WTC11 (cell line): Measurements from ENCODE around the gene ERCC6. TPM values are rescaled to one million over a fixed set of nuclear protein-coding genes. Genes with fewer than 3 reads are reported as not detected.
A peak's percentile ranks its signal among the peaks of the same experiment; 100 is the strongest.

Source experiments
- ATAC-seq: fragments of 200-7000 bp; cut with Tn5 transposase; 2 replicates; pipeline ENCODE4 v1.10.0; 2021; ENCODE audit warnings: mild to moderate bottlenecking, moderate library complexity
- Bru-seq: library from RNA; stranded (reverse); fragments of 400-500 nt; gene quantifications from one replicate; lab custom pipeline; 2021; lab: Mats Ljungman, UMichigan
- CTCF ChIA-PET: fragments of 300-600 bp; sonication (Branson Sonifier 250); formaldehyde crosslinking; loops from one replicate; lab custom pipeline; 2021; ENCODE audit warnings: antibody characterized with exemption; lab: Charles Lee
- POLR2A ChIA-PET: fragments of 350-600 bp; sonication (Branson Sonifier 250); formaldehyde crosslinking; loops from one replicate; lab custom pipeline; 2021; ENCODE audit warnings: antibody characterized with exemption; lab: Charles Lee
- DNase-seq: peaks from one replicate; pipeline ENCODE4 v3.0.0; 2021; ENCODE audit warnings: low spot score
- H3K27ac Mint-ChIP-seq: 2 replicates; pipeline ENCODE4 v1.8.0; 2021; ENCODE audit warnings: mixed read lengths
- H3K27me3 Mint-ChIP-seq: 2 replicates; pipeline ENCODE4 v1.8.0; 2021; ENCODE audit warnings: low read depth, mild to moderate bottlenecking, moderate library complexity, mixed read lengths
- H3K36me3 Mint-ChIP-seq: 2 replicates; pipeline ENCODE4 v1.8.0; 2021; ENCODE audit warnings: mixed read lengths
- H3K4me1 Mint-ChIP-seq: 2 replicates; pipeline ENCODE4 v1.8.0; 2022; ENCODE audit warnings: mixed read lengths
- H3K4me3 Mint-ChIP-seq: 2 replicates; pipeline ENCODE4 v1.8.0; 2021; ENCODE audit warnings: mild to moderate bottlenecking, moderate library complexity, mixed read lengths
- H3K9me3 Mint-ChIP-seq: 2 replicates; pipeline ENCODE4 v1.8.0; 2021; ENCODE audit warnings: mixed read lengths
- CDX4 ChIP-seq: fragments of 250-450 bp; sonication (Bioruptor Pico); IDR thresholded peaks from 2 replicates; pipeline ENCODE4 v1.9.0; 2021; ENCODE audit warnings: moderate library complexity, mild to moderate bottlenecking, inconsistent platforms, borderline replicate concordance
- E2F1 ChIP-seq: sonication (generic); formaldehyde crosslinking; IDR thresholded peaks from 2 replicates; pipeline ENCODE4 v1.8.0; 2022; ENCODE audit warnings: mild to moderate bottlenecking, missing genetic modification reagents
- FOXJ3 ChIP-seq: sonication (generic); formaldehyde crosslinking; IDR thresholded peaks from 2 replicates; pipeline ENCODE4 v1.9.0; 2021; ENCODE audit warnings: missing genetic modification reagents, mild to moderate bottlenecking, borderline replicate concordance
- FOXK1 ChIP-seq: sonication (generic); formaldehyde crosslinking; IDR thresholded peaks from 2 replicates; pipeline ENCODE4 v1.8.0; 2022; ENCODE audit warnings: mild to moderate bottlenecking, moderate library complexity, missing genetic modification reagents
- GTF2I ChIP-seq: fragments of 250-450 bp; sonication (Bioruptor Pico); conservative IDR thresholded peaks from 2 replicates; pipeline ENCODE4 v1.4.0; 2021; ENCODE audit warnings: mild to moderate bottlenecking
- HMGA2 ChIP-seq: fragments of 250-450 bp; sonication (Bioruptor Pico); IDR thresholded peaks from 2 replicates; pipeline ENCODE4 v1.4.0; 2021; ENCODE audit warnings: mild to moderate bottlenecking, moderate library complexity
- HMGXB4 ChIP-seq: sonication (generic); formaldehyde crosslinking; IDR thresholded peaks from 2 replicates; pipeline ENCODE4 v1.8.1; 2023; ENCODE audit warnings: mild to moderate bottlenecking, moderate library complexity, missing genetic modification reagents
- JUN ChIP-seq: sonication (generic); formaldehyde crosslinking; IDR thresholded peaks from 2 replicates; pipeline ENCODE4 v1.8.0; 2023; ENCODE audit warnings: mild to moderate bottlenecking, missing genetic modification reagents
- MYBL2 ChIP-seq: sonication (generic); formaldehyde crosslinking; IDR thresholded peaks from 2 replicates; pipeline ENCODE4 v1.8.1; 2023; ENCODE audit warnings: mild to moderate bottlenecking, moderate library complexity, missing genetic modification reagents
- NR1H2 ChIP-seq: sonication (generic); formaldehyde crosslinking; IDR thresholded peaks from 2 replicates; pipeline ENCODE4 v1.9.0; 2021; ENCODE audit warnings: mild to moderate bottlenecking, moderate library complexity, missing genetic modification reagents
- OVOL2 ChIP-seq: fragments of 250-450 bp; sonication (Bioruptor Pico); IDR thresholded peaks from 2 replicates; pipeline ENCODE4 v1.9.0; 2021; ENCODE audit warnings: mild to moderate bottlenecking, borderline replicate concordance
- PRRX2 ChIP-seq: fragments of 250-450 bp; sonication (Bioruptor Pico); IDR thresholded peaks from 2 replicates; pipeline ENCODE4 v1.8.0; 2021; ENCODE audit warnings: mild to moderate bottlenecking
- RELA ChIP-seq: sonication (generic); formaldehyde crosslinking; IDR thresholded peaks from 2 replicates; pipeline ENCODE4 v1.8.1; 2022; ENCODE audit warnings: missing genetic modification reagents, mild to moderate bottlenecking, borderline replicate concordance
- SMAD4 ChIP-seq: sonication (generic); formaldehyde crosslinking; IDR thresholded peaks from 2 replicates; pipeline ENCODE4 v1.8.0; 2022; ENCODE audit warnings: mild to moderate bottlenecking, missing genetic modification reagents
- STAT6 ChIP-seq: sonication (generic); formaldehyde crosslinking; conservative IDR thresholded peaks from 2 replicates; pipeline ENCODE4 v1.8.1; 2023; ENCODE audit warnings: mild to moderate bottlenecking, low read depth, missing genetic modification reagents, moderate library complexity
- ZNF121 ChIP-seq: sonication (generic); formaldehyde crosslinking; IDR thresholded peaks from 2 replicates; pipeline ENCODE4 v1.8.0; 2023; ENCODE audit warnings: missing genetic modification reagents
- ZNF138 ChIP-seq: sonication (generic); formaldehyde crosslinking; conservative IDR thresholded peaks from 2 replicates; pipeline ENCODE4 v1.8.1; 2022; ENCODE audit warnings: mild to moderate bottlenecking, moderate library complexity, missing genetic modification reagents
- ZNF232 ChIP-seq: sonication (generic); formaldehyde crosslinking; IDR thresholded peaks from 2 replicates; pipeline ENCODE4 v1.8.0; 2022; ENCODE audit warnings: mild to moderate bottlenecking, missing genetic modification reagents
- ZNF263 ChIP-seq: sonication (generic); formaldehyde crosslinking; IDR thresholded peaks from 2 replicates; pipeline ENCODE4 v1.8.1; 2022; ENCODE audit warnings: low read depth, mild to moderate bottlenecking, moderate library complexity, missing genetic modification reagents
- ZNF512 ChIP-seq: sonication (generic); formaldehyde crosslinking; IDR thresholded peaks from 2 replicates; pipeline ENCODE4 v1.8.1; 2022; ENCODE audit warnings: missing genetic modification reagents, borderline replicate concordance
- long read RNA-seq, 3 experiments: library from RNA in 1 of 3; library from capped mRNA in 1 of 3; library from polyadenylated mRNA in 1 of 3; unstranded in 2 of 3; stranded (forward) in 1 of 3; transcript quantifications; one replicate each; pipeline ENCODE4 v2.0.0, GENCODE V29; 2021
- total RNA-seq: library from RNA; stranded (reverse); gene quantifications from 3 replicates; pipeline ENCODE4 v1.2.3, GENCODE V29; 2021
- TF ChIP-seq, protein P1 (sequence below): sonication (generic); formaldehyde crosslinking; IDR thresholded peaks from 2 replicates; pipeline ENCODE4 v1.8.1; 2023; ENCODE audit warnings: mild to moderate bottlenecking, missing genetic modification reagents
- TF ChIP-seq, protein P2 (sequence below): sonication (generic); formaldehyde crosslinking; IDR thresholded peaks from 2 replicates; pipeline ENCODE4 v1.8.1; 2023; ENCODE audit warnings: mild to moderate bottlenecking, missing genetic modification reagents, moderate library complexity
- TF ChIP-seq, protein P3 (sequence below): sonication (generic); formaldehyde crosslinking; IDR thresholded peaks from 2 replicates; pipeline ENCODE4 v1.8.0; 2023; ENCODE audit warnings: missing genetic modification reagents

Gene ERCC6
- total RNA-seq (10.9 to 14.5 TPM (median 14.3 TPM) in 3 replicates), Bru-seq, nascent RNA (percentile 60 among the genes with signal in this experiment)
- long read RNA-seq, experiment 1, full-length matches to known transcripts, result 10 of 29 reads
- long read RNA-seq, experiment 1, partial matches to known transcripts, result 3 of 29 reads
- long read RNA-seq, experiment 1, other reads (novel, unspliced or antisense), result 16 of 29 reads
- long read RNA-seq, experiment 2, partial matches to known transcripts, result 7 of 17 reads
- long read RNA-seq, experiment 2, other reads (novel, unspliced or antisense), result 7 of 17 reads
- long read RNA-seq, experiment 3, partial matches to known transcripts, result 1 of 2 reads
- long read RNA-seq, experiment 3, other reads (novel, unspliced or antisense), result 0 of 2 reads

DNA sequence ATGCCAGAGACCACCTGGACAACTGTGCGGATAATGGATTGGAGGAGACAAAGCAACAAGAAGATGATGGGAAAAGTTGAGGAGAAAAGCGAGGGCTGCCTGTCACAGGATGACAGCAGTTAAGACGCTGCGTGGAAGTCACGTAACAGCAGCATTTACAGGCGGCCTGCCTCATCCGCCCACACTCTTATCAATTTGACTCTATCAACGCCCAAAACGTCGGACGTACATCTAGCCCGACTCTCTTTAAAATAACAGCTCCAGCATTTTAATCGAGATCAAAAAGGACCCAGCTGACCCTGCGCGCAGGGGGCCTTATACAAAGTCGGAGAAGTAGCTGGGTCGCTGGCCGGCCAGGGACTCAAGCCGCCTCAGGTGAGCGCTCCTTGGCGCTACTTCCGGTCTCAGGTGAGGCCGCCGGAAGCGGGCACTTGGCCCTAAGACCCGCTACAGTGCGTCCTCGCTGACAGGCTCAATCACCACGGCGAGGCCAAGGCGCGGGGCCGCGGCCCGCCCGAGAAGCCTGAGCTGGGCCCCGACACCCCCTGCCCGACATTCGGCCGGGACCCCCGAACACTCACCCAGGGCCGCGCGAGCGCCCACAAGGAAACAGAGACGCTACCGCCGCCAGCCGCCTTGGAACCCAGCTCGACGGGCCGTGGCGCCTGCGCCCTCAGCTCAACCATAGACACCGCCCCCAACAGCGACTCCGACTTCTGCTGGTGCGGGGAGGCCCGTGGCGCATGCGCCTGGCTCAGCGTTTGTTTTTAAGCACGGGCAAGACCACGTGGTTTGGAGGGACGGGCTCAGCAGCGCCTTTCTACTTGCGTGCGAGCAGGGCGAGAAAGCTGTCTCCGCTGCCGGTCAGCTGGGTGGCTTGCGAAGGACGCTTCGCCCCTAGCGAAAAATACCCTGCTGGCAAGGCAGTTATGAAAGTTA is at the start of gene ERCC6:
ERCC6 (minus strand) TSS at position 741 of the 939 bp plus-strand sequence.
- Mint-ChIP-seq H3K36me3 (peaks cover 8% of the 10 kb centered on the region; the same call in 1 of the 2 replicates), H3K27me3 (peaks cover 36% of the 10 kb centered on the region), H3K4me1 (peaks cover 36% of the 10 kb centered on the region), H3K9me3 (peaks cover 22% of the 10 kb centered on the region), H3K4me3 (peak within 1 kb of the TSS; percentile 86), H3K27ac (peak within 1 kb of the TSS; percentile 81; the same call in 1 of the 2 replicates)
- POLR2A ChIA-PET, result interaction anchor here (1.5 kb wide), 1 partner anchor 12 kb away, joined by 4 read pairs; no protein-coding TSS in a partner anchor
- ATAC-seq (peak; percentile 93), DNase-seq (peak; percentile 97)
- CTCF ChIA-PET, result interaction anchor here (0.6 to 2.5 kb wide), 9 partner anchors 10 to 915 kb away, joined by 3 to 13 read pairs (median 4); no protein-coding TSS in a partner anchor
- no peak for TF ChIP-seq E2F1 (CRISPR knock-in tag)
- TF ChIP-seq, protein P1, sequence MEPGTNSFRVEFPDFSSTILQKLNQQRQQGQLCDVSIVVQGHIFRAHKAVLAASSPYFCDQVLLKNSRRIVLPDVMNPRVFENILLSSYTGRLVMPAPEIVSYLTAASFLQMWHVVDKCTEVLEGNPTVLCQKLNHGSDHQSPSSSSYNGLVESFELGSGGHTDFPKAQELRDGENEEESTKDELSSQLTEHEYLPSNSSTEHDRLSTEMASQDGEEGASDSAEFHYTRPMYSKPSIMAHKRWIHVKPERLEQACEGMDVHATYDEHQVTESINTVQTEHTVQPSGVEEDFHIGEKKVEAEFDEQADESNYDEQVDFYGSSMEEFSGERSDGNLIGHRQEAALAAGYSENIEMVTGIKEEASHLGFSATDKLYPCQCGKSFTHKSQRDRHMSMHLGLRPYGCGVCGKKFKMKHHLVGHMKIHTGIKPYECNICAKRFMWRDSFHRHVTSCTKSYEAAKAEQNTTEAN (CRISPR knock-in tag), result peak; percentile 69; the same call in 1 of the 2 replicates
- TF ChIP-seq MYBL2 (CRISPR knock-in tag), result peak; percentile 85
- TF ChIP-seq HMGA2 (CRISPR knock-in tag), result no peak
- no peak for TF ChIP-seq OVOL2 (CRISPR knock-in tag)
- no peak for TF ChIP-seq ZNF263 (CRISPR knock-in tag)
- TF ChIP-seq CDX4 (CRISPR knock-in tag), result no peak
- TF ChIP-seq ZNF121, result no peak
- TF ChIP-seq RELA (CRISPR knock-in tag), result no peak
- TF ChIP-seq FOXK1 (CRISPR knock-in tag), result peak; percentile 93
- TF ChIP-seq, protein P2, sequence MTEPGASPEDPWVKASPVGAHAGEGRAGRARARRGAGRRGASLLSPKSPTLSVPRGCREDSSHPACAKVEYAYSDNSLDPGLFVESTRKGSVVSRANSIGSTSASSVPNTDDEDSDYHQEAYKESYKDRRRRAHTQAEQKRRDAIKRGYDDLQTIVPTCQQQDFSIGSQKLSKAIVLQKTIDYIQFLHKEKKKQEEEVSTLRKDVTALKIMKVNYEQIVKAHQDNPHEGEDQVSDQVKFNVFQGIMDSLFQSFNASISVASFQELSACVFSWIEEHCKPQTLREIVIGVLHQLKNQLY, result no peak
- TF ChIP-seq, protein P3, sequence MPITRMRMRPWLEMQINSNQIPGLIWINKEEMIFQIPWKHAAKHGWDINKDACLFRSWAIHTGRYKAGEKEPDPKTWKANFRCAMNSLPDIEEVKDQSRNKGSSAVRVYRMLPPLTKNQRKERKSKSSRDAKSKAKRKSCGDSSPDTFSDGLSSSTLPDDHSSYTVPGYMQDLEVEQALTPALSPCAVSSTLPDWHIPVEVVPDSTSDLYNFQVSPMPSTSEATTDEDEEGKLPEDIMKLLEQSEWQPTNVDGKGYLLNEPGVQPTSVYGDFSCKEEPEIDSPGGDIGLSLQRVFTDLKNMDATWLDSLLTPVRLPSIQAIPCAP, result no peak; the same call in 1 of the 2 replicates
- TF ChIP-seq ZNF232 (CRISPR knock-in tag), result peak; percentile 84
- no peak for TF ChIP-seq NR1H2 (CRISPR knock-in tag)
- no peak for TF ChIP-seq ZNF512
- no peak for TF ChIP-seq ZNF138 (CRISPR knock-in tag)
- no peak for TF ChIP-seq GTF2I (CRISPR knock-in tag)
- no peak for TF ChIP-seq HMGXB4 (CRISPR knock-in tag)
- no peak for TF ChIP-seq FOXJ3 (CRISPR knock-in tag)
- TF ChIP-seq PRRX2 (CRISPR knock-in tag), result no peak
- 0 out of 2 replicates have a peak, but pooled peaks have one; percentile 19 for TF ChIP-seq JUN (CRISPR knock-in tag)
- no peak for TF ChIP-seq SMAD4
- TF ChIP-seq STAT6 (CRISPR knock-in tag), result no peak
